ENCODE measurements around the gene KDM8. TPM values are rescaled to one million over a fixed set of nuclear protein-coding genes. Genes with fewer than 3 reads are reported as not detected.
A peak's percentile ranks its signal among the peaks of the same experiment; 100 is the strongest.

Gene KDM8
- total RNA-seq, 1 donor from 2014 or later = 1.8 TPM

DNA sequence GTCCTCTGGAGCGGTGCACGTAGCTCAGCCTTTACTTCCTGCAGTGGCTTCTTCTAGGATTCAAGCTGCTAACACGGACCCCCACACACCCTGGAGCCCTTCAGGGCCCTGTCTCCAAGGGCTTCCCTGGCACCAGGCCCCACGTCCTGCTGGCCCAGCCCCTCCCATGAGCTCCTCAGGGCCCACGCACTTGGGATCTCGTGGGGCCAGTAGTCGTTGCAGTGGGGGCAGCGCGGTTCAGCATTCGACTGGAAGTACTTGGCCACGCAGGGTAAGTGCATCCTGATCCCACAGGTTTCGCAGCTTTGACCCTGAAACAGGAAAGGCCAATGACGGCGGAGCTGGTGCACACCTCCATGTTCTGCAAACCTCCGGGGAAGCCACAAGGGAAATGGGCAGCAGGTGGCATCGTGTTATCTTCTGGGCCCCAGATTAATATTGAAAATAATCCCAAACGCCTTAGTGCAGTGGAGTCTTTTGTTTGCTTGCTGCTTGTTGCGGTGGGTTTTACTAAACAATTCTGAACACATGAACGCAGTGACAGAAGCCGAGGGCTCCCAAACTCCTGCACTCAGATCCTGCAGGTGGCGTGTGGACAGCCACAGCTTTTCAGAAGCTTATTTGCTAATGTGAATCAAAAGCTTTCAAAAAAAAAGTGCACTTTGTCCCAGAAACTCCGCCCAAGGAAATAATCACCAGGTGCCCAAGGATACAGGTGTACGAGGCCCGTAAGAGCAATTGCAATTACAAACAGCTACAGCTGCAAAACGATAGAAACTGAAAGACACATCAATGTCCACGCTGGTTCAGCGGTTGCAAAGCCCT is 22.4 kb downstream of the KDM8 start:
- TF ChIP-seq, protein P1, sequence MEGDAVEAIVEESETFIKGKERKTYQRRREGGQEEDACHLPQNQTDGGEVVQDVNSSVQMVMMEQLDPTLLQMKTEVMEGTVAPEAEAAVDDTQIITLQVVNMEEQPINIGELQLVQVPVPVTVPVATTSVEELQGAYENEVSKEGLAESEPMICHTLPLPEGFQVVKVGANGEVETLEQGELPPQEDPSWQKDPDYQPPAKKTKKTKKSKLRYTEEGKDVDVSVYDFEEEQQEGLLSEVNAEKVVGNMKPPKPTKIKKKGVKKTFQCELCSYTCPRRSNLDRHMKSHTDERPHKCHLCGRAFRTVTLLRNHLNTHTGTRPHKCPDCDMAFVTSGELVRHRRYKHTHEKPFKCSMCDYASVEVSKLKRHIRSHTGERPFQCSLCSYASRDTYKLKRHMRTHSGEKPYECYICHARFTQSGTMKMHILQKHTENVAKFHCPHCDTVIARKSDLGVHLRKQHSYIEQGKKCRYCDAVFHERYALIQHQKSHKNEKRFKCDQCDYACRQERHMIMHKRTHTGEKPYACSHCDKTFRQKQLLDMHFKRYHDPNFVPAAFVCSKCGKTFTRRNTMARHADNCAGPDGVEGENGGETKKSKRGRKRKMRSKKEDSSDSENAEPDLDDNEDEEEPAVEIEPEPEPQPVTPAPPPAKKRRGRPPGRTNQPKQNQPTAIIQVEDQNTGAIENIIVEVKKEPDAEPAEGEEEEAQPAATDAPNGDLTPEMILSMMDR (IDR thresholded peaks at IDR 0.05; ENCODE audit: insufficient read depth, low read length, severe bottlenecking) = peak; percentile 5
- FAIRE-seq (no peak), DNase-seq (ENCODE audit: low read depth) (no peak)
- Histone ChIP-seq H3K36me3 (ENCODE audit: control insufficient read depth, insufficient read depth, low read length) (peaks cover 9% of the 10 kb centered on the region), H3K4me3 (ENCODE audit: low read depth, low read length) (no peak overlapping the region), H3K27me3 (ENCODE audit: control insufficient read depth, insufficient read depth, low read length) (no peaks in the 10 kb centered on the region)

DNA sequence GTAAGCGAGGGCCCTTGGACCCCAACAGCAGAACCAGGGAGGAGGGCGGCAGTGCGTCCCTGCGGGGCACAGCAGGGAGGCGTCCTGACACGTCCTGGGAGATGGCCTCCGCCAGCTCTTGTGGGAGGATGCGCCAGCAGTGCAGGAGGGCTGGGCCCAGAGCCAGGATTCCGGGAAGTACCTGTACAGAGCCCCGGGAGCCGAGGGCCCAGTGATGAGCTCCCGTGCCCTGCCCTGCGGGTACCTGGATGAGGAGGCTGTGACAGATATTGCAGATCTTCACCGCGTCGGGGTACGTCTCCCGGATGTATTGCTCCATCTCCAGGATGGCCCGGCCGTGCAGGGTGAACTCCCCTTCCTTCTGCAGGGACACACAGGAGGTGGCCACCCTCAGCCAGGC is 23.1 kb downstream of the KDM8 start:
- H3K27me3 ChIP-seq (ENCODE audit: control insufficient read depth, insufficient read depth, low read length) = no peaks in the 10 kb centered on the region
- DNase-seq (ENCODE audit: low read depth) = peak; percentile 43
- H3K36me3 ChIP-seq (ENCODE audit: control insufficient read depth, insufficient read depth, low read length) = peaks cover 12% of the 10 kb centered on the region
- H3K4me3 ChIP-seq (ENCODE audit: low read depth, low read length) = no peak overlapping the region
- TF ChIP-seq, protein P1 (IDR thresholded peaks at IDR 0.05; ENCODE audit: insufficient read depth, low read length, severe bottlenecking) = no peak
- no peak for FAIRE-seq

DNA sequence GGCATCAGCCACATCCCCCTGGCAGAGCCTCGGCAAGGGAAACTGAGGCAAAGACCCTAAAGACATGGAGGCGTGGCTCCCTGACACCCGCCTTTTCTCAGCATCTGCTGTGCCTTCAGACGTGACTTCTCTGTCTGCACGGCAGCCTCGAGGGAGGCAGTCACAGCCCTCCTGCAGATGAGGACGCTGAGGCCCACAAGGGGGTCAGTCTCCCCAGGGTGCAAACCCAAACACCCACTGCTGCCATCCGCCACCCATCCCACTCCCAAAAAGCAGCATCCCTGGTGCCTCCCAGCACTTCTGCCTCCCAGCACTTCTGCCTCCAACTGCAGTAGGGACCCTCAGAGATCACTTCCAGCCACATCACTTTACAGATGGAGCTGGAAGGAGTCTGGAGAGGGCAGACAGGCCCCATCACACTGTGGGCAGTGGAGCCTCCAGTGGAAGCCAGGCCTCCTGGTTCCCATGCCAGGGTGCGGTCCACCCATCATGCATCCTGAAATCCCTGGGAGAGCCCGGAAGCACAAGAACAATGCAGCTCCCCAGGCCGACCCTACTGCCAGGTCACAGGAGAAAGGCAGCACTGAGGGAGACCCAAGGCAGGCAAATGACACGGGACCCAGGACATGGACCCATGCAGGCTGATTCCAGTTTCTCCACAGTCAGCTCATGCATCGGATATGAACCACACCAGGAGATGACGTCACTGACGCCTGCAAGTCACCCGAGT is 23.8 kb downstream of the KDM8 start:
- FAIRE-seq = no peak
- no peak for DNase-seq (ENCODE audit: low read depth)
- TF ChIP-seq, protein P1 (IDR thresholded peaks at IDR 0.05; ENCODE audit: insufficient read depth, low read length, severe bottlenecking) = no peak
- Histone ChIP-seq H3K4me3 (ENCODE audit: low read depth, low read length) (no peak overlapping the region), H3K36me3 (ENCODE audit: control insufficient read depth, insufficient read depth, low read length) (peaks cover 15% of the 10 kb centered on the region), H3K27me3 (ENCODE audit: control insufficient read depth, insufficient read depth, low read length) (no peaks in the 10 kb centered on the region)

DNA sequence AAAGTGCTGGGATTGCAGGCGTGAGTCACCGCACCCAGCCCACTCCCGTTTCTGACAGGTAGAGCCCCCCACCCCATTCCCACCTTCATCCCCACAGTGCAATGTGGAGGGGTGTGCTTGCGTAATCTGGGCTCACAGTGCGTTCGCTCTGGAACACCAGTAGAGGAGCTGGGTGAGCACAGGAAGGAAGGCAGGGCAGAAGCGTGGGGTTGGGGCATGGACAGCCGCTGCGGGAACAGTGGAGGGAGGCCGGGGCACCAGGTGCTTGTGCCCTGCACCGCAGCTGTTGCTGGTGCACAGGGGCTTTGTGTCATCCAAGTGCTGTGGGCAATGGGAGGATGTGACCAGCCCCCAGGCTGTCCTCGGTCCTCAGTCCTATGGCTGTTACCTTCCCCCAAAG is 24.7 kb downstream of the KDM8 start:
- Histone ChIP-seq H3K36me3 (ENCODE audit: control insufficient read depth, insufficient read depth, low read length) (peaks cover 16% of the 10 kb centered on the region), H3K4me3 (ENCODE audit: low read depth, low read length) (no peak overlapping the region), H3K27me3 (ENCODE audit: control insufficient read depth, insufficient read depth, low read length) (no peaks in the 10 kb centered on the region)
- no peak for FAIRE-seq
- TF ChIP-seq, protein P1 (IDR thresholded peaks at IDR 0.05; ENCODE audit: insufficient read depth, low read length, severe bottlenecking) = no peak
- DNase-seq (ENCODE audit: low read depth) = no peak

DNA sequence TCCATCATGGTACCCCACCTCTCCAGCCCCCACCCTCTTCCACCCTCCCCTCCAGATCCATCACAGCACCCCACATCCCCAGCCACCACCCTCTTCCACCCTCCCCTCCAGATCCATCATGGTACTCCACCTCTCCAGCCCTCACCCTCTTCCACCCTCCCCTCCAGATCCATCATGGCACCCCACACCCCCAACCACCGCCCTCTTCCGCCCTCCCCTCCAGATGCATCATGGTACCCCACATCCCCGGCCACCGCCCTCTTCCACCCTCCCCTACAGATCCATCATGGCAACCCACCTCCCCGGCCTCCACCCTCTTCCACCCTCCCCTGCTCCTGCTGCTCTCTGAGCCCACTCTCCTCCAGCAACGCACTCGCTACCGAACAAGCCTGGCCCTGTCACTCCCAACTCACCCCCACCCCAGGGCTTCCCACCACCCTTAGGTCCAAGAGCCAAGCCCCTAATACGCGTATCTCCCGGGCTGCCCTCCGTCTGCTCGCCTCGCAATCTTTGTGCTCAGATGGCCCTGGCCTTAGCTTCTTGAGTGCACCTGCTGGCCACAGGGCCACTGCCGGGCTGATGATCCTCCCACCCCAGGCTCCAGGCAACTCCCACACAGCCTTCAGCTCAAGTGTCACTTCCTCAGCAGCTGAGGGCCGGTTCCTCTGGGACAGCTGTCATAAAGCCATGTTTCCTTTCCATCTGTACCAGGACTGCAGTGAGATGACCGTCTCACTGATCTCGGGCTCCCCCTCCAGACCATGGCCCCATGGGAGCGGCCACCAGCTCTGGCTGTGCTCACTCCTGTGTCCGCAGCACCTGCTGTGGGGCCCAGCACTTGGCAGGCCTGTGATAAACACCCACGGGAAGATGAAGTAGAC is 25.5 kb downstream of the KDM8 start:
- Histone ChIP-seq H3K4me3 (ENCODE audit: low read depth, low read length) (no peak overlapping the region), H3K36me3 (ENCODE audit: control insufficient read depth, insufficient read depth, low read length) (peaks cover 15% of the 10 kb centered on the region), H3K27me3 (ENCODE audit: control insufficient read depth, insufficient read depth, low read length) (no peaks in the 10 kb centered on the region)
- DNase-seq (ENCODE audit: low read depth) (no peak), FAIRE-seq (no peak)
- TF ChIP-seq, protein P1 (IDR thresholded peaks at IDR 0.05; ENCODE audit: insufficient read depth, low read length, severe bottlenecking) = no peak

All from bronchial epithelial cell (primary cell).